22Rv1 (cell line): Measurements from ENCODE around the gene PLD6.

Source experiments
- H3K27ac ChIP-seq: fragments of 450-650 bp; 2 replicates; pipeline ENCODE4 v1.5.1; 2017
- ZFX ChIP-seq: fragments of 450-650 bp; IDR thresholded peaks from 2 replicates; pipeline ENCODE4 v1.6.1; 2017; ENCODE audit warnings: antibody characterized with exemption, borderline replicate concordance
- TF ChIP-seq, protein P1 (sequence below): fragments of 450-650 bp; IDR thresholded peaks from 2 replicates; pipeline ENCODE4 v1.5.1; 2017; ENCODE audit warnings: mild to moderate bottlenecking

The PLD6 gene

DNA sequence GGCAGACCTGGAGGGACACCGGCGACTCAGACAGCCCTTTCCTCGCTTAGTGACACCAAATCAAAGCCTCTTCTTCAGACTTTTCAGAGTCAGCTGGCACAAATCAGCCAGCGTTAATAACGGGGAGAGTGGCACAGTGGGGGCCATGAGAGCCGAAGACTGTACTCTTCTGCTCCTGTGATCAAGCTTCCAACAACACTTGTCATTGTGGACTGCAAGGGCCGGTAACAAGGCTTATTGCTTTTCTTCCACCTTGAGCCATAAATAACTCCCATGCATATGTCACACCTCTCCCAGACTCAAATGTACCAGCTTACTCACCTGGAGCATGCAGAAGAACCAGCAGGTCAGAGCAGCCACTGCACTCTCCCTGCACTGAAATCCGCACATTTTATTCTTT, 18.0 kb upstream of the PLD6 start:
- H3K27ac ChIP-seq, result no peak overlapping the region
- TF ChIP-seq ZFX, result no peak
- TF ChIP-seq, protein P1, sequence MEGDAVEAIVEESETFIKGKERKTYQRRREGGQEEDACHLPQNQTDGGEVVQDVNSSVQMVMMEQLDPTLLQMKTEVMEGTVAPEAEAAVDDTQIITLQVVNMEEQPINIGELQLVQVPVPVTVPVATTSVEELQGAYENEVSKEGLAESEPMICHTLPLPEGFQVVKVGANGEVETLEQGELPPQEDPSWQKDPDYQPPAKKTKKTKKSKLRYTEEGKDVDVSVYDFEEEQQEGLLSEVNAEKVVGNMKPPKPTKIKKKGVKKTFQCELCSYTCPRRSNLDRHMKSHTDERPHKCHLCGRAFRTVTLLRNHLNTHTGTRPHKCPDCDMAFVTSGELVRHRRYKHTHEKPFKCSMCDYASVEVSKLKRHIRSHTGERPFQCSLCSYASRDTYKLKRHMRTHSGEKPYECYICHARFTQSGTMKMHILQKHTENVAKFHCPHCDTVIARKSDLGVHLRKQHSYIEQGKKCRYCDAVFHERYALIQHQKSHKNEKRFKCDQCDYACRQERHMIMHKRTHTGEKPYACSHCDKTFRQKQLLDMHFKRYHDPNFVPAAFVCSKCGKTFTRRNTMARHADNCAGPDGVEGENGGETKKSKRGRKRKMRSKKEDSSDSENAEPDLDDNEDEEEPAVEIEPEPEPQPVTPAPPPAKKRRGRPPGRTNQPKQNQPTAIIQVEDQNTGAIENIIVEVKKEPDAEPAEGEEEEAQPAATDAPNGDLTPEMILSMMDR, result no peak

DNA sequence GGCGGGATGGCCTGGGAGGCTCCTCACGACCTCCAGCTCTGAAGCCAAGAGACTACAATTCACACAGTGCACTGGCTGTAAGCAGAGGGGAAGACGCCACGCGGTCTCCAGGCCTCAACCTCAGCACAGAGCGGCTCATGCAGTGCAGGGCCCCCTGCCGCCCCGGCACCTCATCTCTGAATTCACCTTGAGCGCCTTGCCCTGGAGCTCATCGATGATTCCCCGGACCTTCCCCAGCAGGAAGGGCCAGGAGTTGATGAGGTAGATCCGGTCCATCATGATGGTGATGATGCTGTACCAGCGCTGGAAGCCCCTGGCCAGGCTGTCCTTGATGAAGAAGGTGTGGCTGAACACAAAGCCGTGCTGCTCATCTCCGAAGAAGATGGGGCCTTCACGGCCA, 17.6 kb upstream of the PLD6 start:
- no peak overlapping the region for H3K27ac ChIP-seq
- TF ChIP-seq ZFX, result no peak
- TF ChIP-seq, protein P1, result no peak

DNA sequence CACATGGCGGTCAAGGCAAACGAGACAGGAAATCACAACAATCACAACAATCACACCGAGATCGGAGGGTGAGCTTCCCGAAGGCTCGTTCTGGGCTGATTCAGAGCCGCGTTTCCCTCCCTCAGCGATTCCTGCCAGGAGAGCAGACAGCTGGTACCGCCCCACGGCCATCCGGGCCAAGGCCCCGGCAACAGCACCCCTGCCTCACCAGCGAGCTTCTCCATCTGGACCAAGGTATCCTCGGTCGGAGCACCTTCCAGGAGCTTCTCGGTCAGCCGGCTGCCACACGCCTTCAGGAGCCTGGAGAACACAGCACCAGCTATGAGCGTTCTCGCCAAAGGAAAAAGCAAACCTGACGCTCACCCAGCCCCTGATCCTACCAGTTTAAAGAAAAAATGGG, 15.2 kb upstream of the PLD6 start:
- no peak for TF ChIP-seq ZFX
- TF ChIP-seq, protein P1, result no peak
- H3K27ac ChIP-seq, result no peak overlapping the region

DNA sequence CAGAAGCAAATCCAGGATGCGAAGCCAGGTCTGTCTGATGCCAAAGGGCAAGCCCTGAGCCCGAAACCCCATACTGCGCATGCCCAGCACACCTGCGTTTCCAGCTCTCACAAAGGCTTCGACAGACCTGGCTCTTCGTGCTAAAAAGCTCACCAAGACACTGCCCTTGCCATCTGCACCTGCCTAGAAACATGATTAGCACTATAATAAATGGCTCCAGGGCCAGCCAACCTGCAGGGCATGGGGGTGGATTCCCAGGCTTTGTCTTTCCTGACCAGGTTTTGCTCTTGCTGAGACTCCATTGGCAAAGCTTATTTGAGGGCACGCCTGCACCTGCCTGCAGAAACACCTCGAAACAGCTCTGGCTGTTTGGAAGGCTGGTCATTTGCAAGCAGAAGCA, 14.4 kb upstream of the PLD6 start:
- no peak overlapping the region for H3K27ac ChIP-seq
- TF ChIP-seq ZFX, result no peak
- TF ChIP-seq, protein P1, result no peak

DNA sequence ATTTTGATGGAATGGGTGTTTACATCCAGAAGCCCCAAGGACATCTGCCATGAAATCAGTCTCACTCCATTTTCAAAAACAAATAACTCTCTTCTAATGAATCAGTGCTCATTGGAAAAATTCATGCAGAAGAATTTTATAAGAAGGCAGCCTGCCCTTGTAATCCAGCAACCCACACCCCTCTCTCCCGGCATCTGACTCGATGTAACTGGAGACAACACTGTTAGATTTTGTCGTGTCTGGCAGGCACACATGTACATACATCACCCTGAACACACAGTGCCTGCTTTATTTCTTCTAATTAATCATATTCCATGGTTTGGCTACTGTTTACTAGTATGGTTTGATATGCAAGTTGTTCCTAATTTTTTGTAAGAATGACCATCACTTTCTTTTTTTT, 11.9 kb upstream of the PLD6 start:
- no peak overlapping the region for H3K27ac ChIP-seq
- TF ChIP-seq, protein P1, result no peak
- no peak for TF ChIP-seq ZFX

DNA sequence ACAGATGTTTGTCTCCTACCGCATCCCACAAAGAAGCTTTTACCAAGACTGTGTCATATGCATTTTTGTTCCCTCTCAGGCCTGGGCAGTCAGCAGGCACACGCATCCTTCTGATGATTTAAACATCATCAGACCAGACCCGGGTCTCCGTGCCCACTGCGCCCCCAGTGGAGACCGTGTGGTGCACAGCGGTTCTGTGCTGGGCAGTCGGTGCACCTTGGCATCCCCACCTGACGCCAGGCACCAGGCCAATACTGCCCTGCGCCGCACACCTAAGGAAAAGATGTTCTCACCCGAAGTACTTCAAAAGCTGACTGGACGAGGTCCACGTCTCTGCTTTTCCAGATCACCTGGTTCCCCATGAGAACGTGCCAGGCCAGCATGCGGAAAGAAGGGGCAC, 10.6 kb upstream of the PLD6 start:
- TF ChIP-seq ZFX, result no peak
- TF ChIP-seq, protein P1, result peak; percentile 23
- H3K27ac ChIP-seq, result no peak overlapping the region

DNA sequence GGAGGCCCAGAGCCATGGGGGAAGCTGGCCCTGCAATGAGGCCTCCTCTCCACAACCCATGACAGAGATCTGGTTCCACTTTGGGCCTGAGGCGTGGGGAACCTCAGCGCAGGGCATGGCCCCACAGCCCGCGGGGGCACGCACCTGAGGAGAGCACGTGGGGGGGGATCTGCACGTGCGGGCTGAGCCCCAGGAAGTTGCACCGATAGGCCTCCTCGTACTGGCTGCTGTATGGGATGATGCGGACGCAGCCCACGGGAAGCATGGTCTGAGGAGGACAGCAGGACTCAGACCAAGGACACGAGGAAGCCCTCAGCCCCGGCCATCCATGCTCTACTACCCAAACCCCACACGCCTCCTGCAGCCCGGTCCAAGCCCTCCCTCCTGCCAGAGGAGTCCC, 10.1 kb upstream of the PLD6 start:
- TF ChIP-seq, protein P1, result no peak
- TF ChIP-seq ZFX, result no peak

More for the DNA sequence above, 10.1 kb upstream of the PLD6 start:
- H3K27ac ChIP-seq, result no peak overlapping the region
